ENCODE results near the gene WIPF2.

- TF ChIP-seq ATF2 (IDR thresholded peaks at IDR 0.05; ENCODE audit: low read length) (no peak), POLR2A (IDR thresholded peaks at IDR 0.05; ENCODE audit: control extremely low read depth in 1 of 2, low read depth in 2 of 2, low read length in 2 of 2) (no peak), JUN (IDR thresholded peaks at IDR 0.05; ENCODE audit: low read depth, low read length) (no peak), BRCA1 (IDR thresholded peaks at IDR 0.05; ENCODE audit: low read depth, low read length) (no peak), TAF7 (optimal IDR thresholded peaks at IDR 0.05; ENCODE audit: borderline replicate concordance, low read depth, low read length) (no peak), EZH2 (IDR thresholded peaks at IDR 0.05; ENCODE audit: low read depth, low read length, severe bottlenecking) (no peak), CTCF (IDR thresholded peaks at IDR 0.05; ENCODE audit: control extremely low read depth in 1 of 3, insufficient read depth in 1 of 3, low read depth in 1 of 3, low read length in 3 of 3) (peak in 1 of 3 experiments; percentile 36; a peak in 1 of 4 replicates), SIN3A (conservative IDR thresholded peaks at IDR 0.05 in 1 of 2, IDR thresholded peaks at IDR 0.05 in 1 of 2; ENCODE audit: low read depth in 1 of 2, low read length in 2 of 2) (no peak), POLR2AphosphoS5 (IDR thresholded peaks at IDR 0.05; ENCODE audit: low read depth, low read length) (no peak), E2F6 (IDR thresholded peaks at IDR 0.05) (no peak), RXRA (IDR thresholded peaks at IDR 0.05; ENCODE audit: insufficient read depth, low read depth, low read length) (no peak)
Observed at GRCh38 chr17:40301315-40301714, 82.2 kb downstream of the WIPF2 start.
